HG02588 (cell line): Measurements from ENCODE around the gene ZNF765.
"Not testable (repeated sequence)": the region's sequence is repeated elsewhere in the genome, so short reads cannot be mapped to it uniquely, and the experiment has no call there.

Experiments
- ATAC-seq: cut with Tn5 transposase; IDR thresholded peaks from one replicate; pipeline ENCODE4 v1.9.1; 2021; ENCODE audit warnings: mild to moderate bottlenecking, moderate library complexity; ENCODE audit not compliant: unreplicated experiment

ZNF765 gene

DNA sequence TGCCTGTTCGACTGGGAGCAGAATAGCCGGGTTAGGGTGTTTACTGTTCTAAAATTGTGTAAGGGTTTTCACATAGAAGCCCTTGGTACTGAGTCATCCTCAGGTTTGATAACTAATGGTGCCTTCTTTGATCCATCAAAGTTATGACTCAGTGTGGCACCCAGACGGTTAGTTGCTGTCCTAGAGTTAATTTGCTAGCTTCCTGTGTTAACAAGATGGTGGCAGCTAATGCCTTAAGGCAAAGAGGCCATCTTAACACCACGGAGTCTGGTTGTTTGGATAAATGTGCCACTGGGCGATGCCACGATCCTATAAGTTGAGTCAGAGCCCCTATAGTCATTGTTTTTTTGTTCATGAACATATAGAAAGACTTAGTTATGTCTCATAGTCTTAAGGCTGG lies 80.5 kb downstream of the ZNF765 start:
- not testable (repeated sequence) for ATAC-seq
